Liver (tissue), 3 donors: ENCODE data around the gene UROC1.

Source experiments
- HNF4G ChIP-seq: IDR thresholded peaks from 2 replicates; pipeline ENCODE4 v1.6.1; 2016; ENCODE audit warnings: antibody characterized with exemption
- JUND ChIP-seq, 2 donors: IDR thresholded peaks; 2 replicates each; pipeline ENCODE4 v1.6.1; 2016; ENCODE audit warnings: antibody characterized with exemption in 2 of 2
- RAD21 ChIP-seq, 2 donors: IDR thresholded peaks; 2 replicates each; pipeline ENCODE4 v1.6.1; 2016; ENCODE audit warnings: antibody characterized with exemption in 2 of 2, mild to moderate bottlenecking in 2 of 2
- SP1 ChIP-seq: IDR thresholded peaks from 2 replicates; pipeline ENCODE4 v1.6.1; 2018; ENCODE audit warnings: antibody characterized with exemption, mild to moderate bottlenecking
- TAF1 ChIP-seq: conservative IDR thresholded peaks from 2 replicates; pipeline ENCODE4 v1.6.1; 2016; ENCODE audit warnings: antibody characterized with exemption, mild to moderate bottlenecking
- YY1 ChIP-seq: IDR thresholded peaks from 2 replicates; pipeline ENCODE4 v1.6.1; 2016; ENCODE audit warnings: antibody characterized with exemption, mild to moderate bottlenecking
- ZBTB33 ChIP-seq: IDR thresholded peaks from 2 replicates; pipeline ENCODE4 v1.6.1; 2016; ENCODE audit warnings: antibody characterized with exemption
- TF ChIP-seq, protein P1 (sequence below): fragments of 150-350 bp; IDR thresholded peaks from 2 replicates; pipeline ENCODE4 v1.5.1; 2017; ENCODE audit warnings: improper control_type of control experiment, low read depth, low read length; ENCODE audit not compliant: missing input control
- TF ChIP-seq, protein P2 (sequence below): IDR thresholded peaks from 2 replicates; pipeline ENCODE4 v1.6.1; 2016; ENCODE audit warnings: antibody characterized with exemption, mild to moderate bottlenecking
- TF ChIP-seq, protein P3 (sequence below): IDR thresholded peaks from 2 replicates; pipeline ENCODE4 v1.6.1; 2016; ENCODE audit warnings: antibody characterized with exemption
- donor health status: healthy.
- donor health status: healthy.

DNA sequence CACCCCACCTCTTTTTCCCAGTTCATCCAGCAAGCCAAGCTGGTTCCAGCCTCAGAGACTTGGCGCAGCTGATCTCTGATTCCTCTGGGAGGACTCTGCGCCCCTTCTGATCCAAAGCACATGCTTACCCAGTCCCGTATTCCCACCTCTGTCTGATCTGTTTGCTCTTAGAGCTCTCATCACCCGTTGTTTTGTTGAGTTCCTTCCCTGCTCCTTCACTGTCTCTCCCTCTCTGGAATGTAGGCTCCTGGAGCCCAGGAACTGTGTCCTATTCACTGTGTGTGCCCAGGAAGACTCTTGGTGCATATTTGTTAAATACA, 40.6 kb downstream of the UROC1 start:
- TF ChIP-seq, protein P1, sequence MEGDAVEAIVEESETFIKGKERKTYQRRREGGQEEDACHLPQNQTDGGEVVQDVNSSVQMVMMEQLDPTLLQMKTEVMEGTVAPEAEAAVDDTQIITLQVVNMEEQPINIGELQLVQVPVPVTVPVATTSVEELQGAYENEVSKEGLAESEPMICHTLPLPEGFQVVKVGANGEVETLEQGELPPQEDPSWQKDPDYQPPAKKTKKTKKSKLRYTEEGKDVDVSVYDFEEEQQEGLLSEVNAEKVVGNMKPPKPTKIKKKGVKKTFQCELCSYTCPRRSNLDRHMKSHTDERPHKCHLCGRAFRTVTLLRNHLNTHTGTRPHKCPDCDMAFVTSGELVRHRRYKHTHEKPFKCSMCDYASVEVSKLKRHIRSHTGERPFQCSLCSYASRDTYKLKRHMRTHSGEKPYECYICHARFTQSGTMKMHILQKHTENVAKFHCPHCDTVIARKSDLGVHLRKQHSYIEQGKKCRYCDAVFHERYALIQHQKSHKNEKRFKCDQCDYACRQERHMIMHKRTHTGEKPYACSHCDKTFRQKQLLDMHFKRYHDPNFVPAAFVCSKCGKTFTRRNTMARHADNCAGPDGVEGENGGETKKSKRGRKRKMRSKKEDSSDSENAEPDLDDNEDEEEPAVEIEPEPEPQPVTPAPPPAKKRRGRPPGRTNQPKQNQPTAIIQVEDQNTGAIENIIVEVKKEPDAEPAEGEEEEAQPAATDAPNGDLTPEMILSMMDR = no peak
- TF ChIP-seq JUND (IDR thresholded peaks at IDR 0.05) = no peak
- no peak for TF ChIP-seq HNF4G
- no peak for TF ChIP-seq RAD21 (IDR thresholded peaks at IDR 0.05)
- TF ChIP-seq ZBTB33 = no peak
- TF ChIP-seq, protein P2, sequence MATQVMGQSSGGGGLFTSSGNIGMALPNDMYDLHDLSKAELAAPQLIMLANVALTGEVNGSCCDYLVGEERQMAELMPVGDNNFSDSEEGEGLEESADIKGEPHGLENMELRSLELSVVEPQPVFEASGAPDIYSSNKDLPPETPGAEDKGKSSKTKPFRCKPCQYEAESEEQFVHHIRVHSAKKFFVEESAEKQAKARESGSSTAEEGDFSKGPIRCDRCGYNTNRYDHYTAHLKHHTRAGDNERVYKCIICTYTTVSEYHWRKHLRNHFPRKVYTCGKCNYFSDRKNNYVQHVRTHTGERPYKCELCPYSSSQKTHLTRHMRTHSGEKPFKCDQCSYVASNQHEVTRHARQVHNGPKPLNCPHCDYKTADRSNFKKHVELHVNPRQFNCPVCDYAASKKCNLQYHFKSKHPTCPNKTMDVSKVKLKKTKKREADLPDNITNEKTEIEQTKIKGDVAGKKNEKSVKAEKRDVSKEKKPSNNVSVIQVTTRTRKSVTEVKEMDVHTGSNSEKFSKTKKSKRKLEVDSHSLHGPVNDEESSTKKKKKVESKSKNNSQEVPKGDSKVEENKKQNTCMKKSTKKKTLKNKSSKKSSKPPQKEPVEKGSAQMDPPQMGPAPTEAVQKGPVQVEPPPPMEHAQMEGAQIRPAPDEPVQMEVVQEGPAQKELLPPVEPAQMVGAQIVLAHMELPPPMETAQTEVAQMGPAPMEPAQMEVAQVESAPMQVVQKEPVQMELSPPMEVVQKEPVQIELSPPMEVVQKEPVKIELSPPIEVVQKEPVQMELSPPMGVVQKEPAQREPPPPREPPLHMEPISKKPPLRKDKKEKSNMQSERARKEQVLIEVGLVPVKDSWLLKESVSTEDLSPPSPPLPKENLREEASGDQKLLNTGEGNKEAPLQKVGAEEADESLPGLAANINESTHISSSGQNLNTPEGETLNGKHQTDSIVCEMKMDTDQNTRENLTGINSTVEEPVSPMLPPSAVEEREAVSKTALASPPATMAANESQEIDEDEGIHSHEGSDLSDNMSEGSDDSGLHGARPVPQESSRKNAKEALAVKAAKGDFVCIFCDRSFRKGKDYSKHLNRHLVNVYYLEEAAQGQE = no peak
- TF ChIP-seq YY1 = no peak
- TF ChIP-seq, protein P3, sequence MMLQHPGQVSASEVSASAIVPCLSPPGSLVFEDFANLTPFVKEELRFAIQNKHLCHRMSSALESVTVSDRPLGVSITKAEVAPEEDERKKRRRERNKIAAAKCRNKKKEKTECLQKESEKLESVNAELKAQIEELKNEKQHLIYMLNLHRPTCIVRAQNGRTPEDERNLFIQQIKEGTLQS = no peak
- no peak for TF ChIP-seq TAF1
- no peak for TF ChIP-seq SP1
